Measurements from ENCODE around the gene CFDP1. TPM values are rescaled to one million over a fixed set of nuclear protein-coding genes. Genes with fewer than 3 reads are reported as not detected.

Gene CFDP1
- total and polyA plus RNA-seq, 2 of the 13 experiments (the other 11 are each of a cell fraction or from before 2014, with no cell fraction given) = 78.6 to 153 TPM

DNA sequence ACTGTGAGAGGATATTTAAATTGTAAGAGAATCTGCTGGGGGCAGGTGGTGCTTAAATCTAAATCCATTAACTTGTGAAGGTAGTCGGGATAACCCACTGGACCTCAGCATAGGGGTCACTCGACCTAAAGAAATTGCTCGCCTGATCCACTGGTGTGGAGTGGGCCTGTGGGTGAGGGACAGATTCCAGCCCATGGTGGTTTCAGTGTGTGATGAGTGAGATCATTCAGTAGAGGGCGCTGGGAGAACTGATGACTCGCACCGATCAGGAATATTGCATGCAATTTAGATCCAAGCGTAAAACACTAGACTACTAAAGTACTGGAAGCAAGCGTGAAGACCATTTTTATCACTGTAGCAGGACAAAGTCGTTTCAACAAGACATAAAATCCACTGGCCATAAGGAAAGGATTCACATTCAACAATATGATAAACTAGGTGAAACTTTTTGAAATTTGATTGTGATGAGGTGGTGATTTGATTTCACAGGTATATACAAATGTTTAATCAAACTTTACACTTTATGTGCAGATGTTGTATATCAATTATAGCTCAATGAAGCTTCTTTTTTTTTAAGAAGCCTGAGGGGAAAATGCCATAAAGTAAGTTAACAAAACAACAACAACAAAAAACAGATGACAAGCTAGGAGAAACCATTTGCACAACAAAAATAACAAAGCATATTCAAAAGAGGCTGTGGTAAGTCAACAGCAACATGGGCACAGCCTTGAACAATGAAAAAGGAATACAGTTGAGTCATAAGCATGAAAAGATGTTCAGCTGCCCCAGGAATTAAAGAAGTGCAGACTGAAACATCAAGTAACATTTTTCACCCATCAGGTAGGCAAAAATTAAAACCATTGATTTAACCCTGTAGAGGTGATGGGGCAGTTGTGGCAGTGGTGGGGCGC is 38.7 kb upstream of the CFDP1 start (continued):
- TF ChIP-seq, protein P1, sequence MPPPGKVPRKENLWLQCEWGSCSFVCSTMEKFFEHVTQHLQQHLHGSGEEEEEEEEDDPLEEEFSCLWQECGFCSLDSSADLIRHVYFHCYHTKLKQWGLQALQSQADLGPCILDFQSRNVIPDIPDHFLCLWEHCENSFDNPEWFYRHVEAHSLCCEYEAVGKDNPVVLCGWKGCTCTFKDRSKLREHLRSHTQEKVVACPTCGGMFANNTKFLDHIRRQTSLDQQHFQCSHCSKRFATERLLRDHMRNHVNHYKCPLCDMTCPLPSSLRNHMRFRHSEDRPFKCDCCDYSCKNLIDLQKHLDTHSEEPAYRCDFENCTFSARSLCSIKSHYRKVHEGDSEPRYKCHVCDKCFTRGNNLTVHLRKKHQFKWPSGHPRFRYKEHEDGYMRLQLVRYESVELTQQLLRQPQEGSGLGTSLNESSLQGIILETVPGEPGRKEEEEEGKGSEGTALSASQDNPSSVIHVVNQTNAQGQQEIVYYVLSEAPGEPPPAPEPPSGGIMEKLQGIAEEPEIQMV (CRISPR knock-in tag; IDR thresholded peaks at IDR 0.05; ENCODE audit: low read depth) = 0 out of 2 replicates have a peak, but pooled peaks have one; percentile 57
- TF ChIP-seq PHB2 (IDR thresholded peaks at IDR 0.05; ENCODE audit: partially characterized antibody) (no peak), ARHGAP35 (CRISPR knock-in tag; IDR thresholded peaks at IDR 0.05; ENCODE audit: borderline replicate concordance) (no peak), KLF13 (CRISPR knock-in tag; IDR thresholded peaks at IDR 0.05) (no peak), TEAD3 (CRISPR knock-in tag; optimal IDR thresholded peaks at IDR 0.05; ENCODE audit: borderline replicate concordance) (peak; percentile 71), ZSCAN30 (CRISPR knock-in tag; IDR thresholded peaks at IDR 0.05) (no peak), TARDBP (CRISPR knock-in tag; IDR thresholded peaks at IDR 0.05) (0 out of 2 replicates have a peak, but pooled peaks have one; percentile 30), KLF9 (CRISPR knock-in tag; IDR thresholded peaks at IDR 0.05; ENCODE audit: low read depth) (no peak), SRF (IDR thresholded peaks at IDR 0.05; ENCODE audit: low read depth, low read length) (0 out of 2 replicates have a peak, but pooled peaks have one; percentile 4), MAFK (conservative IDR thresholded peaks at IDR 0.05 in 1 of 2, IDR thresholded peaks at IDR 0.05 in 1 of 2; ENCODE audit: low read length in 2 of 2) (no peak), NR2F6 (IDR thresholded peaks at IDR 0.05) (no peak), NR2F6 (CRISPR knock-in tag; IDR thresholded peaks at IDR 0.05) (peak; percentile 33; the same call in 1 of the 2 replicates), TGIF2 (CRISPR knock-in tag; IDR thresholded peaks at IDR 0.05) (0 out of 2 replicates have a peak, but pooled peaks have one; percentile 33)
- TF ChIP-seq, protein P2, sequence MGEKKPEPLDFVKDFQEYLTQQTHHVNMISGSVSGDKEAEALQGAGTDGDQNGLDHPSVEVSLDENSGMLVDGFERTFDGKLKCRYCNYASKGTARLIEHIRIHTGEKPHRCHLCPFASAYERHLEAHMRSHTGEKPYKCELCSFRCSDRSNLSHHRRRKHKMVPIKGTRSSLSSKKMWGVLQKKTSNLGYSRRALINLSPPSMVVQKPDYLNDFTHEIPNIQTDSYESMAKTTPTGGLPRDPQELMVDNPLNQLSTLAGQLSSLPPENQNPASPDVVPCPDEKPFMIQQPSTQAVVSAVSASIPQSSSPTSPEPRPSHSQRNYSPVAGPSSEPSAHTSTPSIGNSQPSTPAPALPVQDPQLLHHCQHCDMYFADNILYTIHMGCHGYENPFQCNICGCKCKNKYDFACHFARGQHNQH (CRISPR knock-in tag; IDR thresholded peaks at IDR 0.05) = no peak
- TF ChIP-seq, protein P3, sequence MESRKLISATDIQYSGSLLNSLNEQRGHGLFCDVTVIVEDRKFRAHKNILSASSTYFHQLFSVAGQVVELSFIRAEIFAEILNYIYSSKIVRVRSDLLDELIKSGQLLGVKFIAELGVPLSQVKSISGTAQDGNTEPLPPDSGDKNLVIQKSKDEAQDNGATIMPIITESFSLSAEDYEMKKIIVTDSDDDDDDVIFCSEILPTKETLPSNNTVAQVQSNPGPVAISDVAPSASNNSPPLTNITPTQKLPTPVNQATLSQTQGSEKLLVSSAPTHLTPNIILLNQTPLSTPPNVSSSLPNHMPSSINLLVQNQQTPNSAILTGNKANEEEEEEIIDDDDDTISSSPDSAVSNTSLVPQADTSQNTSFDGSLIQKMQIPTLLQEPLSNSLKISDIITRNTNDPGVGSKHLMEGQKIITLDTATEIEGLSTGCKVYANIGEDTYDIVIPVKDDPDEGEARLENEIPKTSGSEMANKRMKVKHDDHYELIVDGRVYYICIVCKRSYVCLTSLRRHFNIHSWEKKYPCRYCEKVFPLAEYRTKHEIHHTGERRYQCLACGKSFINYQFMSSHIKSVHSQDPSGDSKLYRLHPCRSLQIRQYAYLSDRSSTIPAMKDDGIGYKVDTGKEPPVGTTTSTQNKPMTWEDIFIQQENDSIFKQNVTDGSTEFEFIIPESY (CRISPR knock-in tag; IDR thresholded peaks at IDR 0.05) = 0 out of 2 replicates have a peak, but pooled peaks have one; percentile 31
- TF ChIP-seq, protein P4, sequence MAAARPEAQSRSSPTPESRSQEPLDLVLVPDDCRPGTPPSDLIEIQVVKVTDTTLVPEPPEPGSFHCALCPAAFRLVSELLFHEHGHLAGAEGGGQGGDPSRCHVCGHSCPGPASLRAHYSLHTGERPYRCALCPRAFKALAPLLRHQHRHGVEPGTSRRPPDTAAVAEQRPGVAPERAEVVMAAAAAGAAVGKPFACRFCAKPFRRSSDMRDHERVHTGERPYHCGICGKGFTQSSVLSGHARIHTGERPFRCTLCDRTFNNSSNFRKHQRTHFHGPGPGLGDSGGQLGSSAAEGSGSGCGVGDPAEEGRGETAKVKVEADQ (CRISPR knock-in tag; IDR thresholded peaks at IDR 0.05; ENCODE audit: borderline replicate concordance) = no peak
- TF ChIP-seq, protein P5, sequence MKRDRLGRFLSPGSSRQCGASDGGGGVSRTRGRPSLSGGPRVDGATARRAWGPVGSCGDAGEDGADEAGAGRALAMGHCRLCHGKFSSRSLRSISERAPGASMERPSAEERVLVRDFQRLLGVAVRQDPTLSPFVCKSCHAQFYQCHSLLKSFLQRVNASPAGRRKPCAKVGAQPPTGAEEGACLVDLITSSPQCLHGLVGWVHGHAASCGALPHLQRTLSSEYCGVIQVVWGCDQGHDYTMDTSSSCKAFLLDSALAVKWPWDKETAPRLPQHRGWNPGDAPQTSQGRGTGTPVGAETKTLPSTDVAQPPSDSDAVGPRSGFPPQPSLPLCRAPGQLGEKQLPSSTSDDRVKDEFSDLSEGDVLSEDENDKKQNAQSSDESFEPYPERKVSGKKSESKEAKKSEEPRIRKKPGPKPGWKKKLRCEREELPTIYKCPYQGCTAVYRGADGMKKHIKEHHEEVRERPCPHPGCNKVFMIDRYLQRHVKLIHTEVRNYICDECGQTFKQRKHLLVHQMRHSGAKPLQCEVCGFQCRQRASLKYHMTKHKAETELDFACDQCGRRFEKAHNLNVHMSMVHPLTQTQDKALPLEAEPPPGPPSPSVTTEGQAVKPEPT (CRISPR knock-in tag; IDR thresholded peaks at IDR 0.05; ENCODE audit: low read depth) = peak; percentile 28; the same call in 1 of the 2 replicates
- TF ChIP-seq, protein P6, sequence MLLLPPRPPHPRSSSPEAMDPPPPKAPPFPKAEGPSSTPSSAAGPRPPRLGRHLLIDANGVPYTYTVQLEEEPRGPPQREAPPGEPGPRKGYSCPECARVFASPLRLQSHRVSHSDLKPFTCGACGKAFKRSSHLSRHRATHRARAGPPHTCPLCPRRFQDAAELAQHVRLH (CRISPR knock-in tag; IDR thresholded peaks at IDR 0.05; ENCODE audit: borderline replicate concordance, low read depth) = peak; percentile 59; the same call in 1 of the 2 replicates

Data from HepG2 (cell line).